GM19193 (cell line): ENCODE results near the gene ALK.

Experiments used
- POLR2A ChIP-seq: IDR thresholded peaks from 4 replicates; pipeline ENCODE4 v1.6.1; 2011; ENCODE audit not compliant: insufficient read depth, insufficient read length; ENCODE audit errors: extremely low read depth

Gene ALK

GRCh38 chr2:29770846-29771245 is 150.5 kb downstream of the ALK start:
- no peak for TF ChIP-seq POLR2A

- TF ChIP-seq POLR2A = no peak
These were observed 151.5 kb downstream of the ALK start for GRCh38 chr2:29769847-29770246.

GRCh38 chr2:29767606-29768335 is 153.6 kb downstream of the ALK start:
- TF ChIP-seq POLR2A = no peak

- no peak for TF ChIP-seq POLR2A
These were observed 155.2 kb downstream of the ALK start for GRCh38 chr2:29766191-29766590.

GRCh38 chr2:29765721-29766120 is 155.7 kb downstream of the ALK start:
- TF ChIP-seq POLR2A = no peak

GRCh38 chr2:29763371-29763770 is 158.0 kb downstream of the ALK start:
- no peak for TF ChIP-seq POLR2A

GRCh38 chr2:29762239-29762638 is 159.1 kb downstream of the ALK start:
- TF ChIP-seq POLR2A = no peak

- no peak for TF ChIP-seq POLR2A
These were observed 160.1 kb downstream of the ALK start for GRCh38 chr2:29761278-29761677.

- TF ChIP-seq POLR2A = no peak
These were observed 161.4 kb downstream of the ALK start for GRCh38 chr2:29760008-29760407.

- no peak for TF ChIP-seq POLR2A
These were observed 162.0 kb downstream of the ALK start for GRCh38 chr2:29759360-29759759.

- no peak for TF ChIP-seq POLR2A
These were observed 165.6 kb downstream of the ALK start for GRCh38 chr2:29755829-29756228.

GRCh38 chr2:29755233-29755632 is 166.2 kb downstream of the ALK start:
- no peak for TF ChIP-seq POLR2A

GRCh38 chr2:29753671-29754444 is 167.5 kb downstream of the ALK start:
- no peak for TF ChIP-seq POLR2A

GRCh38 chr2:29751390-29751789 is 170.0 kb downstream of the ALK start:
- TF ChIP-seq POLR2A = no peak

- TF ChIP-seq POLR2A = no peak
These were observed 171.5 kb downstream of the ALK start for GRCh38 chr2:29749843-29750242.

- TF ChIP-seq POLR2A = no peak
These were observed 172.3 kb downstream of the ALK start for GRCh38 chr2:29749041-29749440.
